Uterus (tissue), 4 donors: ENCODE data around the gene PEX11A. TPM values are rescaled to one million over a fixed set of nuclear protein-coding genes. Genes with fewer than 3 reads are reported as not detected.

Source experiments
- DNase-seq, 2 donors: peaks; one replicate each; pipeline ENCODE4 v3.0.0-alpha.2; 2019 to 2020
- H3K27ac ChIP-seq, 2 donors: fragments of 200-600 bp; sonication (generic); 1 replicate in 1 of 2; 2 replicates in 1 of 2; pipeline ENCODE4 v1.5.1; 2016 to 2018
- H3K27me3 ChIP-seq, 2 donors: fragments of 200-600 bp; sonication (generic); one replicate each; pipeline ENCODE4 v1.5.1; 2018 to 2019; ENCODE audit warnings: control low read depth in 1 of 2
- H3K36me3 ChIP-seq, 2 donors: fragments of 200-600 bp; sonication (generic); one replicate each; pipeline ENCODE4 v1.5.1; 2019; ENCODE audit warnings: control low read depth in 1 of 2
- H3K4me1 ChIP-seq, 2 donors: fragments of 200-600 bp; sonication (generic); one replicate each; pipeline ENCODE4 v1.5.1; 2018 to 2019; ENCODE audit warnings: control low read depth in 1 of 2
- H3K4me3 ChIP-seq, 2 donors: fragments of 200-600 bp; sonication (generic); 1 replicate in 1 of 2; 2 replicates in 1 of 2; pipeline ENCODE4 v1.5.1; 2018 to 2019; ENCODE audit warnings: mild to moderate bottlenecking in 1 of 2
- H3K9me3 ChIP-seq, 2 donors: fragments of 200-600 bp; sonication (generic); one replicate each; pipeline ENCODE4 v1.5.1; 2019; ENCODE audit warnings: control low read depth in 1 of 2
- POLR2A ChIP-seq, 2 donors: fragments of 450-650 bp; IDR thresholded peaks; one replicate each; pipeline ENCODE4 v1.6.1; 2016; ENCODE audit warnings: antibody characterized with exemption in 2 of 2, mild to moderate bottlenecking in 1 of 2, moderate library complexity in 1 of 2
- intact Hi-C: fragments of 100-400 bp; cut with DNase I; formaldehyde crosslinking; loops from one replicate; pipeline ENCODE4 v1.15.1; 2023; ENCODE audit warnings: low total_unique reads
- total RNA-seq, 4 donors: library from RNA; depleted of rRNA in 3 of 4; stranded (reverse); fragments of >200 nt in 3 of 4; gene quantifications; one replicate each; pipeline versions ENCODE4 v1.1.0 to v1.2.4, GENCODE V29; 2014 to 2023
- TF ChIP-seq, protein P1 (sequence below), 4 experiments: fragments of 200-600 bp in 2 of 4; fragments of 450-650 bp in 2 of 4; sonication (generic) in 2 of 4; IDR thresholded peaks; one replicate each; pipeline ENCODE4 v1.5.1; 2016 to 2019; ENCODE audit warnings: antibody characterized with exemption in 4 of 4, mild to moderate bottlenecking in 2 of 4, moderate library complexity in 1 of 4
- donor health status: DM: yes; HTN: yes; CAD: no.

The PEX11A gene, protein sequence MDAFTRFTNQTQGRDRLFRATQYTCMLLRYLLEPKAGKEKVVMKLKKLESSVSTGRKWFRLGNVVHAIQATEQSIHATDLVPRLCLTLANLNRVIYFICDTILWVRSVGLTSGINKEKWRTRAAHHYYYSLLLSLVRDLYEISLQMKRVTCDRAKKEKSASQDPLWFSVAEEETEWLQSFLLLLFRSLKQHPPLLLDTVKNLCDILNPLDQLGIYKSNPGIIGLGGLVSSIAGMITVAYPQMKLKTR
- 10 to 100 TPM in 2 of 4 donors, 1 to 10 TPM in 2; 1.5 to 16.2 (median 8.7) TPM for total RNA-seq

DNA sequence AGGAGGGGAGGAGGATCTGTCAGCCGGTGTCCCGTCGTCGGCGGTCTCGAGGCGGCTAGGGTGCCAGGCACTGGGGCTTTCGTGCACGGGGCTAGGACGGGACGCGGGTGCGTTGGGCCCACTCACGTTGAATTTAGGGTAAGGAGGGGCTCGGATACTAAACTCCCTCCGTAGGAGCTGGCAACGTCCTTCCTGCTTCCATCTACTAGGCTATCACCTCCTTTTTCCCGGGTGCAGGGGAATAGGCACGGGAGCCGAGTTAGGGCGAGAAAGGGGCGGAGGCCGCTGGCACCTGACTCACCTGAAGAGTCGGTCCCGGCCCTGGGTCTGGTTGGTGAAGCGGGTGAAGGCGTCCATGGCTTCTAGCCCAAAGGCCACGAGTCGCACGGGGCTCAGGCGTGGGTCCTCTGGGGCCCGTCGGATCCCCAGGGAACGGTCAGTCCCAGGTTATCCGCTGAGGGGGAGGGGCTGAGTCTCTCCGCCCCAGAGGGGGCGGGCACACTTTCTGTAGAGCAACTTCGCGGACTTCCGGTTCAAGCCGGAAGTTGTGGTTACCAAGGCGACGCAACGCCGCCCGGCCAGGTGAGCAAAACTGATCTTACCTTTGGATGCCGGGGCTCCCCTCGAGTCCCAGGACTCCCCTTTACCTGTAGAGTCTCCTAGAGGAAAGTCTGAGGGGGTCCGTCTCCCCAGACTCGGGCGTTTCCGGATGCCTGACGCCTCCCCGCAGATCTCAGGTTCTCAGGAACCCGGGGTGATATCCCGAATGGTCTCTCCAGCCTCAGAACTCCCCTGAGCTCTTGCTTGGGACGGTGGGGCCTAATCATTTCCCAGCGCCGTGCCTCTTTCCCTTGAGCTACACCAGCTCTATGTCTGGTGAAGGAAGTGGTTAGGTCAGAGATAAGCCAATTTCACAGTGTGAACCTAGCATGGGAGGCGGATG lies at the start of gene PEX11A, which contains the start of gene WDR93:
Gene PEX11A (minus strand): TSS at position 479 of the 943 bp plus-strand sequence. CDS start 122 bp downstream, at position 357.
Gene WDR93 (plus strand): TSS at position 536 of the 943 bp plus-strand sequence. CDS start 10,936 bp downstream, outside the sequence.
- Histone ChIP-seq H3K4me3 (peak within 1 kb of the TSS; percentile 68 to 77), H3K36me3 (no peaks in the 10 kb centered on the region), H3K4me1 (no peaks in the 10 kb centered on the region), H3K27ac (peak within 1 kb of the TSS; percentile 29 to 41), H3K9me3 (no peaks in the 10 kb centered on the region), H3K27me3 (no peaks in the 10 kb centered on the region)
- intact Hi-C loops: no loop called here
- TF ChIP-seq, protein P1, sequence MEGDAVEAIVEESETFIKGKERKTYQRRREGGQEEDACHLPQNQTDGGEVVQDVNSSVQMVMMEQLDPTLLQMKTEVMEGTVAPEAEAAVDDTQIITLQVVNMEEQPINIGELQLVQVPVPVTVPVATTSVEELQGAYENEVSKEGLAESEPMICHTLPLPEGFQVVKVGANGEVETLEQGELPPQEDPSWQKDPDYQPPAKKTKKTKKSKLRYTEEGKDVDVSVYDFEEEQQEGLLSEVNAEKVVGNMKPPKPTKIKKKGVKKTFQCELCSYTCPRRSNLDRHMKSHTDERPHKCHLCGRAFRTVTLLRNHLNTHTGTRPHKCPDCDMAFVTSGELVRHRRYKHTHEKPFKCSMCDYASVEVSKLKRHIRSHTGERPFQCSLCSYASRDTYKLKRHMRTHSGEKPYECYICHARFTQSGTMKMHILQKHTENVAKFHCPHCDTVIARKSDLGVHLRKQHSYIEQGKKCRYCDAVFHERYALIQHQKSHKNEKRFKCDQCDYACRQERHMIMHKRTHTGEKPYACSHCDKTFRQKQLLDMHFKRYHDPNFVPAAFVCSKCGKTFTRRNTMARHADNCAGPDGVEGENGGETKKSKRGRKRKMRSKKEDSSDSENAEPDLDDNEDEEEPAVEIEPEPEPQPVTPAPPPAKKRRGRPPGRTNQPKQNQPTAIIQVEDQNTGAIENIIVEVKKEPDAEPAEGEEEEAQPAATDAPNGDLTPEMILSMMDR (IDR thresholded peaks at IDR 0.05): no peak
- peak in 1 of 2 donors; percentile 29 for TF ChIP-seq POLR2A (IDR thresholded peaks at IDR 0.05)
- DNase-seq: peak; percentile 72 to 84

DNA sequence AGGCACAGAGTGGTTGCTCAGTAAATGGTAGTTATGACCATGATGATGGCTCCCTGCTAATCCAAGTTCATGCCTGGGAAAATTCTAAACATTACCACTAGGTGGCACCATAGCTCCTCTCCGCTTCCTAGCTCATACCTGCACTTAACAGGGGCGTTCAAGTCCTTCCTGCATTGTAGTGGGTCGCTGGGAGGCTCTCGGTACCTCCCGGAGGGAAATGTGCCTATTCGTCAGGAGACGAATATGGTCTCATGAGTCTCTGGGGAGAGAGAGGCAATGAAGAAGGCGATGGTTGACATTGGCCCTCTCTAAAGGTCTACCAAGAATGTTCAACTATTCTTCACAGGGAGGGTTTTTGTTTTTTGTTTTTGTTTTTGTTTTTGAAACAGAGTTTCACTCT lies 49.6 kb upstream of the PEX11A start:
- intact Hi-C loops: no loop called here
- no peak for TF ChIP-seq POLR2A (IDR thresholded peaks at IDR 0.05)
- TF ChIP-seq, protein P1 (IDR thresholded peaks at IDR 0.05): peak; percentile 76 to 87 (median 85)
- H3K27ac ChIP-seq: no peak overlapping the region
- no peaks in the 10 kb centered on the region for H3K36me3 ChIP-seq
- H3K27me3 ChIP-seq: no peaks in the 10 kb centered on the region
- H3K4me3 ChIP-seq: no peak overlapping the region
- no peaks in the 10 kb centered on the region for H3K9me3 ChIP-seq
- peak; percentile 38 to 64 for DNase-seq
- H3K4me1 ChIP-seq: no peaks in the 10 kb centered on the region

DNA sequence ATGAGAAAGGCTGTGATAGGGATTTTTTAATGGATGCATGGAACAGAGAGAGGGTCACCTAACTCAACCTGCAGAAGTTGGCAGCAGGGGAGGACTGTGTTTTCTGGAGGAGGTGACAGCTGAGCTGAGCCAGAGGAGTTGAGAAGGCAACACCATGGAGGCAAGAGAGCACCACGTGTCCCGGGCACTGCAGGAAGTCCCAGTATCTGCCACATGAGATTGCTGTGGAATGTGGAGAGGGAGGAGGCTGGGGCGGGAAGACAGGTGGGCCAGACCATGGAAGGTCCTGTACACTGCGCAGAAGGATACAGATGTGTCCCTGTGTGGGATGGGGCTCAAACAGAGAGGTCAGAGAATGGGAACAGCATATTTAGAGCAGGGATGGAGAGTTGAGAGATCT lies 45.2 kb upstream of the PEX11A start:
- intact Hi-C loops: no loop called here
- no peak overlapping the region for H3K27ac ChIP-seq

DNA sequence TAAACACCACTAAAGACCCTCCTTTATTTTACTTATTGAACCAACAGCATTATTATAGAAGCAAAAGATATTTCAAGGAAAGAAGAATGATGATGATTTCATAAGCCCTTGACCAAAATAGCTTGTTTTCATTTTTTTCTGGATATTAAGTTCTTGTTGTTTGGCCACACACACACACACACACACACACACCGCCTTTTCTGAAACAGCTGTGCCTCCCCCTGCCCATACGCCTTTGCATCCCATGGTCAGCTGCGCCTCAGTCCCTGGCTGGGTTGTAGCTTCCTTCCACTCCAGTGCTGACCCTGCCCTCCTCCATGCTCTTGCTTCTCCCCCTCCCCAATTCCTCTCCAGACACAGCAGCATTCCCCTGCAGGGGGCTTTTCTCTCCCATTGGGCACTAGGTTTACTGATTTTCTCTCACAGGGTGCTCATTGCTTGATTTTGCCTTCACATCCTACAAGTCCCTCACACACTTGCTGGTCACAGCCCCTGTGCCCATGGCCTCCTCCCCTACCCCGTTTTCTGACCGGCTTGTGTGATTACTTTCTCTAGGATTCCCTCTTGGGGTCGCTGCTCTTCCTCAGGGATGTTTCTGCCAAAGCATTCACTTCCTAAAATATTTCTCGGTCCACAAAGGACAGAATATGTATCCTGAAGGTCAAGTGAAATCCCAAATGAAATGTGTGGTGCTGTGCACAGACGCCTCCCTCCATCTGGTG lies 42.1 kb upstream of the PEX11A start:
- no peaks in the 10 kb centered on the region for H3K4me1 ChIP-seq
- intact Hi-C loops: no loop called here
- no peak overlapping the region for H3K4me3 ChIP-seq
- no peak overlapping the region for H3K27ac ChIP-seq
- no peaks in the 10 kb centered on the region for H3K27me3 ChIP-seq
- no peak for DNase-seq
- no peaks in the 10 kb centered on the region for H3K36me3 ChIP-seq
- TF ChIP-seq POLR2A (IDR thresholded peaks at IDR 0.05): no peak
- TF ChIP-seq, protein P1 (IDR thresholded peaks at IDR 0.05): no peak
- H3K9me3 ChIP-seq: no peaks in the 10 kb centered on the region

More for the DNA sequence above, 45.2 kb upstream of the PEX11A start:
- DNase-seq: no peak
- H3K4me1 ChIP-seq: no peaks in the 10 kb centered on the region
- TF ChIP-seq POLR2A (IDR thresholded peaks at IDR 0.05): no peak
- TF ChIP-seq, protein P1 (IDR thresholded peaks at IDR 0.05): no peak
- no peak overlapping the region for H3K4me3 ChIP-seq
- no peaks in the 10 kb centered on the region for H3K9me3 ChIP-seq
- H3K27me3 ChIP-seq: no peaks in the 10 kb centered on the region
- no peaks in the 10 kb centered on the region for H3K36me3 ChIP-seq
